ENCODE results near the gene SYNM.
"Not testable (repeated sequence)": the region's sequence is repeated elsewhere in the genome, so short reads cannot be mapped to it uniquely, and the experiment has no call there.

- TF ChIP-seq CTCF (IDR thresholded peaks at IDR 0.05; ENCODE audit: low read depth, low read length); EZH2phosphoT487 (IDR thresholded peaks at IDR 0.05; ENCODE audit: low read depth): not testable (repeated sequence)
These were observed 6.8 kb downstream of the SYNM start for GRCh38 chr15:99111641-99112040.
